IPS-NIHi7 (cell line): ENCODE results near the gene TMEM94.
"Not testable (repeated sequence)": the region's sequence is repeated elsewhere in the genome, so short reads cannot be mapped to it uniquely, and the experiment has no call there.

Experiments
- DNase-seq: peaks from one replicate; pipeline ENCODE4 v3.0.0; 2012; ENCODE audit warnings: mixed read lengths; ENCODE audit errors: extremely low spot score

TMEM94 gene

DNA sequence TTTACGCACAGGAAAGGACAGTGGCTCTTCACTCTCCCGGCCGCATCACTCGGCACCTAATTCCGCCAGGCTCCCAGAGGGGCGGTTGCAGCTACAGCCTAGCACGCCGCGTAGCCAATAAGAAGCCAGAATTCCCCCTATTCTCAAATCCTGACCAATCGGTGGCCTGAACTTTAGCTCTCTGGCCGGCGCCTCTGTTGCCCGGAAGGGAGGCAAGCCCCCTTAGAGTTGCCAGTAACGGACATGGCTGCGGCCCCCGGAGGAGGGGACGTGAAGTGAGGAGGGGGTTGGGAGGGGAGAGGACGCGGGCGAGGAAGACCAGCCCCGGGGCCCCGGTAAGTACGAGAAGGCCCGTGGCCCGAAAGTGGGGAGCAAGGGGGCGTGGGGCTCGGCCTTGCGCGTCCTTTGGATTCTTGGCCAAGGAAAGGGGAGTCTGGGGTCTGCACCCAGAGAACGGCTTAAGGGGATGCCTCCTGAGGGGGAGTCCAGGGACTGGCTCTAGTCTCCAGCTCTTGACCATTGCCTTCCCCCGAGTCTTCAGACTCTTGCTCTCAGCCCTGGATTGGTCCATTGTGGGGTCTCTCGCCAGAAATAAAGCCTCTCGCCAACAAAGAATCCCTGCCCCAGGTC, at the start of gene TMEM94:
Gene TMEM94 (plus strand): TSS at position 219 of the 630 bp plus-strand sequence. CDS start 15,271 bp downstream, outside the sequence.
- DNase-seq, result peak; percentile 97

DNA sequence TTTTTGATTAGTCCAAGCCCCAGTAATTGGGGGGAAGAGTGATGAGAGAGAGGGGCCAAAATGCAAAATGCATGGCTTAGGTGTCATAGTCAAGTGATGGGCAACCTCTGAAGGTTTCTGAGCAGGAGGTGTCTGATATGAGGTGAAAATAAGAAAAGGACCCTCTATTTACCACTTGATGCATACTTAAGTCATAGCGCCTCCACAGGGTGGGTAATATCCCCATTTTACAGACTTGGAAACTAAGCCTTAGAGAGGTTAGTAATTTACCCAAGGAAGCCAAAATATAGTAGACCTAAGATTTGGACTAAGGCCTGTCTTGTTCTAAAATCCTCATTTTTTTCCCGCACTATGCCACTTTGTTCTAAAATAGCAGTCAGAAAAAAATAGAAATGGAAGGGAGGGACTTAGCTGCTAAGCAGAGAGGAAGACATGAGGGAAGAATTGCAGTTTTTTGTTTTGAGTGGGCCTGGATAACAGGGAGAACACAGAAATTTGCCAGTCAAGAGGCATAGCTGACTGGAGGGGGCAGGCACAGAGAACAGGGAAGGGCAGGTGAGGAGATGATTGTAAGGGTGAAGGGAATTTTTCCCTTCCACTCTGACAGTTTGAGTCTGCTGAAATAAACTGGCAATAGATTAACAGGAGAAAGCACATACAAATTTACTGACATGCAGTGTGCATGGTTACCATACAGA, 48.6 kb upstream of the TMEM94 start:
- no peak for DNase-seq

DNA sequence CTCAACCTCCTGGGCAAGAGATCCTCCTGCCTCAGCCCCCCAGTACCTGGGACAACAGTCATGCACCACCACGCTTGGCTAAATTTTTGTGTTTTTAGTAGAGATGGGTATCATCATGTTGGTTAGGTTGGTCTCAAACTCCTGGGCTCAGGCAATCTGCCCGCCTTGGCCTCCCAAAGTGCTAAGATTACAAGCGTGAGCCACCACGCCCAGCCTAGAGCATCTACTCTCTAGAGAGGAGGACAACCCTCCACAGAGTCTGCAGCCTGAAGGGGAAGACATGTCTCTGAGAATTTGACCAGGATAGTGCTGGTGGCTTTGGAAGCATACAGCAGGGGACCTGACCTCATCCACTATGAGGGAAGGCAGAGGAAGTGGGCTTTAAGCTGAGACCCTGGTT, 46.3 kb upstream of the TMEM94 start:
- DNase-seq, result no peak

DNA sequence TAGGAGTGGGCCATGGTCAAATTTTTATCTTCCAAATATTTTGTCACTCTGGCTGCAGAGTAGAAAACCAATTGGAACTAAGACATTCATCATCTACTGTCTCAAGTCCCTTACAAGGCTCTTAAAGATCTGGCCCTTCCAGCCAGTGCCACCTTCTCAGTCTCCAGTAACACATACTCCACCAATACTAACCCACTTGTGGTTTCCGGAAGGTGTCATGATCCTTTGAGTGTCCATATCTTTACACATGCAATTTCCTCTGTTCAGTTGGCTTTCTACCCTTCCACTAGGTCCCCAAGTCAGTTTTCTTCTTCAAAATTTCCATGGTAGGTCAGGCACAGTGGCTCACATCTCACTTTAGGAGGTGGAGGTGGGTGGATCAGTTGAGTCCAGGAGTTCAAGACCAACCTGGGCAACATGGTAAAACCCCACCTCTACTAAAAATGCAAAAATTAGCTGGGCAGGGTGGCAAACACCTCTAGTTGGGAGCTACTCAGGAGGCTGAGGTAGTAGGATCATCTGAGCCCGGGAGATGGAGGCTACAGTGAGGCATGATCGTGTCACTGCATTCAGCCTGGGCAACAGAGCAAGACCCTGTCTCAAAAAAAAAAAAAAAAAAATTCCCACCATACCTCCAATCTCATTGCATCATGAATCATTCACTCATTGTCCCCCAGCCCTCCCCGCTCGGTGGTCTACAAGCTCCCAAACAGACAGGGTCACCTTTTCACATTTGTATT, 44.9 kb upstream of the TMEM94 start:
- no peak for DNase-seq

DNA sequence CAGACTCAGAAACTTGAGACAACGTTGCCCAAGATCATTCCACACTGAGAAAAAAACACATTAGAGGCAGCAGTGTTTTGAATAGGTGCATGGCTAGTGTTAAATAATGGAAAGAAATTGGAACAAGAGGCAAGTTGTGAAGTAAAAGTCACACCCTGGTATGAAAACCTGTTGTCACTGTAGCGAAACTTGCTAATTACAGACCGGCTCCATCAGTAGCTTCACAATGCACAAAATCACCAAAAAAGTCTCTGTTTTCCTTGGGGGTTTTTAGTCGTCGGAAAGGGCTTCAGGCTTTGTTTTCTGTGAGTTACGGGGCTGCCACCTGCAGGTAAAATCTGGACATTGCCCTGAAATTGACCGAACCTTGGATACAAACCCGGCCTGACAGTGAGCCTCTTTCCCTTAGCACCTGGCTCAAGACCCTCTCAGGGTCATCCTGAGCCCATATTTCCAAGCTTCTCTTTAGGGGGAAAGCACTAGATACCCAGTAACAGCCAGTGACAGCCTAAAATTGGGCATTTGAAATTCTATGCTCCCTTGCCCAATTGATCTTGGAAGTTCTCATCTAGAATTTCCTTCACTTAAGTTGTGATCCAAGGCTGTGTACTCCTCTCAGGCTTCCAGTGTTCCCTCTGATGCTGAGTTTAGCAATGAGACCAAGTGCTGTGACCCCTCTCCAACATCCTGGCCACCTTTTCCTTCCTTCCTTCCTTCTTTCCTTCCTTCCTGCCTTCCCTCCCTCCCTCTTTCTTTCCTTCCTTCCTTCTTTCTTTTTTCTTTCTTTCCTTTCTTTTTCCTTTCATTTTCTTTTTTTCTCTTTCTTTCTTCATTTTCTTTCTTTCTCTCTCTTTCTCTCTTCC, 43.7 kb upstream of the TMEM94 start:
- DNase-seq, result peak; percentile 84

DNA sequence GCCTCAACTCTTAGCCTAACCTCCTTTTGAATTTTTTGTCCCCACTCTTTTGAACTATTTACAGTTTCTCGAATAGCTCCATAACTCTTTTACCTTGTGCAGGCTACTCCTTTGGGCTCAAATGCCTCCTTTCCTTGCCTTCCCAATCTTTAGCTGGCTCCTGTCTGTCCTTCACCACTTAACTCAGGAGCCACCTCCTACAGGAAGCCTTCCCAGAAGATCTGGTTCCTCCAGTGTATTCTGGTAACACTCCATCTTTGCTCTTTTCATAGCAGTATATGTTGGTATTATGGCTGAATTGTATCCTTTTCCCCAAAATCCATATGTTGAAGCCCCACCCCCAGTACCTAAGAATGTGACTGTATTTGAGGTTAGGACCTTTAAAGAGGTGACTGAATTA, 41.9 kb upstream of the TMEM94 start:
- no peak for DNase-seq

DNA sequence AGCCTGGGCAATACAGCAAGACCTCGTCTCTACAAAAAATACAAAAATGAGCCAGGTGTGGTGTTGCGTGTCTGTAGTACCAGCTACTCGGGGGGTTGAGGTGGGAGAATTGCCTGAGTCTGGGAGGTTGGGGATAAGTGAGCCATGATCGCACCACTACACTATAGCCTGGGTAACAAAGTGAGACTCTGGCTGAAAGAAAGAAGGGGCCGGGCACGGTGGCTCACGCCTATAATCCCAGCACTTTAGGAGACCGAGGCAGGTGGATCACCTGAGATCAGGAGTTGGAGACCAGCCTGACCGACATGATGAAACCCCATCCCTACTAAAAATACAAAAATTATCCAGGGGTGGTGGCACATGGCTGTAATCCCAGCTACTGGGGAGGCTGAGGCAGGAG, 40.4 kb upstream of the TMEM94 start:
- DNase-seq, result no peak

GRCh38 chr17:75417054-75417580, 39.3 kb upstream of the TMEM94 start:
- no peak for DNase-seq

GRCh38 chr17:75418531-75418930, 37.9 kb upstream of the TMEM94 start:
- DNase-seq, result no peak

DNA sequence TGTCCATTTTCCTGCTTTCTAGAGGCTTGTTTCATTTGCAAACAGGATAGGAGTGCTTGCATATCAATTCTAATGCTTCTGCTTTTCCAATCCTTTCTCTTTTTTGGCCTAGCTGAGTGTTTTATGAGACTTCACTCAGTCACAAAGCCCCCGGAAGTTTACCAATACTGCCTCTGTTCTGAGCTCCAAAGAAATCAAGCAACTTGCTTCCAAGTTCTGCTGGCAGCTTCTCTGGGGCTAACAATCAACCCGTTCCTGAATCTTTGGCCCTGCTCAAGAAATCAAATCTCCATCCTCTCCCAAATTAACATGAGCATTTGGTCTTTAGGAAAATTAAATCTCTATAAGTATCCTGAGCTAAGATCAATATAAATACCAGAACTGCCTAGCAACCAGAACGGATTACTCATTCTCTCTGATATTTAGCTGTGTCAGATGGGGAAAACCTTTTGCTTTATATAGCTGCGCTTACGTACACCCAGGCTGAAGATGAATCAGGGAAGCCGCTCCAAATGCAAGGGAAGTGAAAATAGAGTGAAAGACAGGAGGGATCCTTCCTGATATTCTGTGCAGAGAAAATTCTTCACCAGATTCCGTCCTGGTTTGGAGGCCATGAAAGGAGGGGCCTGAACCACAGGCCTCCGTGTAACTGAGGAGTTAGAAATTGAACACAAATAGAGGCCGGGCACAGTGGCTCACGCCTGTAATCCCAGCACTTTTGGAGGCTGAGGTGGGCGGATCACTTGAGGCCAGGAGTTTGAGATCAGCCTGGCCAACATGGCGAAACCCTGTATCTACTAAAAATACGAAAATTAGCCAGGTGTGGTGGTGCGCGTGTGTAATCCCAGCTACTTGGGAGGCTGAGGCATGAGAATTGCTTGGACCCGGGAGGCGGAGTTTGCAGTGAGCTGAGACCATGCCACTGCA, 27.6 kb upstream of the TMEM94 start:
- no peak for DNase-seq

- DNase-seq, result peak; percentile 56
These were observed 26.1 kb upstream of the TMEM94 start for GRCh38 chr17:75430159-75430974.

DNA sequence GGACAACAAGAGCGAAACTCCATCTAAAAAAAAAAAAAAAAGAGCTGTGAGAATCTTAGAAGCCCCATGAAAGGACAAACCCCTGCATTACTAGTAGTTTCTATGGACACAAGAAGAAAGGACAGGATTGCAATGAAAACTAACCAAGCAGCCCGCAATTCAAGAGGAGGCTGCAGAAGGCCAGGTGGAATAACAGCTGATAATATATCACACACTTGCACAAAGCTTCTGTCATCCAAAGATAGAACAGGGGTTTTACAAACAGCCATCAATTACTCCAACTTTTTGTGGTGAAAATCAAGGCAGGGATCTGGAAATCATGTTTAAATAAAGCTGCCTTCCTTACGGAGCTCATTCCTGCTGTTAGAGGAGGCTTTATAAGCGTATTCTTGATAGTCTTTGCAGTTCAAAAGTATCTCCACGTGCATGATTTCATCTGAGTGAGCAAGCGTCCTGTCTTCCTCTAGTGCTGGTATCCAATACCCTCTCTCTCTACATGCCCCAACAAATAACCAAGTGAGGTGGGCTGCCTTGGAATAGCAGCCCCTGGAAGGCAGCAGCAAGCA, 23.1 kb upstream of the TMEM94 start:
- no peak for DNase-seq

- DNase-seq, result not testable (repeated sequence)
These were observed 22.0 kb upstream of the TMEM94 start for GRCh38 chr17:75434433-75434832.

GRCh38 chr17:75437404-75437803, 19.0 kb upstream of the TMEM94 start:
- not testable (repeated sequence) for DNase-seq

GRCh38 chr17:75439287-75439686, 17.1 kb upstream of the TMEM94 start:
- DNase-seq, result no peak

- no peak for DNase-seq
These were observed 15.5 kb upstream of the TMEM94 start for GRCh38 chr17:75440738-75441448.

- no peak for DNase-seq
These were observed 14.0 kb upstream of the TMEM94 start for GRCh38 chr17:75442168-75443103.

GRCh38 chr17:75445296-75445695, 11.1 kb upstream of the TMEM94 start:
- no peak for DNase-seq
